ENCODE data around the gene AGPAT1. TPM values are rescaled to one million over a fixed set of nuclear protein-coding genes. Genes with fewer than 3 reads are reported as not detected.

Gene AGPAT1
- total and polyA plus RNA-seq, 2 experiments from 2014 or later, result 39.8 to 82.1 TPM

DNA sequence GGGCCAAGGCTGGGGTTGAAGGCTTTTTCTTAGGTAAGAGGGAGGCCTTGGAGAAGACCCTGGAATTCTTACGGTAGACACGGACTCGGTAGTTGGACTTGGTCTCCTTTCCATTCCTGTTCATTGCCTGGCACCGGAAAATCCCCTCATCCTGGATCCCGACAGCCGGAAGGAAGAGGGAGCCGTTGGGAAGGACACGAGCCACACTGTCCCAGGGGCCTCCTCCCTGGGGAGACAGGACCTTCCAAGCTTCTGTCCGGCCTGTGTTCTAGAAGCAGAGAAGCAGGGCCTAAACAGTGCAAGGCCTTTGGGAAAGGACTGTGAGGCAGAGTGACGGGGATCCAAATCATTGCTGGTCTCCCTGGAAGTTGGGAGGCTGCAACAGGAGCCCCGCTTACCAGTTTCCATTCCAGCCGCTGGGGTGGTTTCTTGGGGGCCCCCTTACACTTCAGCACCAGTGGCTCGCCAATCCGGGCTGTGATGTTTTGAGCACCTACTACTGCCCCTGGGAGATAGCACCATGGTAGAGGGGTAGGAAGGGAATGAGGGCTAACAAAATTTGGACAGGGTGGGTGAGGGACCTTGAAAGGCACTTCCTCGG lies 7.7 kb upstream of the AGPAT1 start:
- ATAC-seq (no peak), DNase-seq (ENCODE audit: low spot score) (no peak)
- Mint-ChIP-seq H3K4me1 (peaks cover 40% of the 10 kb centered on the region), H3K9me3 (no peaks in the 10 kb centered on the region; the same call in 2 of the 3 replicates), H3K36me3 (ENCODE audit: low read depth) (peaks cover 76% of the 10 kb centered on the region), H3K27ac (peak overlapping the region; percentile 62; the same call in 1 of the 2 replicates), H3K4me3 (no peak overlapping the region), H3K27me3 (ENCODE audit: insufficient read depth, low read depth, poor library complexity) (peaks cover 17% of the 10 kb centered on the region)
- no peak for TF ChIP-seq CREB1 (CRISPR knock-in tag; IDR thresholded peaks at IDR 0.05; ENCODE audit: low read depth)
- TF ChIP-seq CTCF (conservative IDR thresholded peaks at IDR 0.05; ENCODE audit: low read depth in 2 of 2), result no peak
- TF ChIP-seq EZH2phosphoT487 (IDR thresholded peaks at IDR 0.05; ENCODE audit: unreplicated experiment), result no peak
- TF ChIP-seq EZH2 (IDR thresholded peaks at IDR 0.05; ENCODE audit: low read depth, unreplicated experiment), result no peak
- TF ChIP-seq ZNF331 (CRISPR knock-in tag; IDR thresholded peaks at IDR 0.05; ENCODE audit: low read depth), result no peak
- TF ChIP-seq, protein P1, sequence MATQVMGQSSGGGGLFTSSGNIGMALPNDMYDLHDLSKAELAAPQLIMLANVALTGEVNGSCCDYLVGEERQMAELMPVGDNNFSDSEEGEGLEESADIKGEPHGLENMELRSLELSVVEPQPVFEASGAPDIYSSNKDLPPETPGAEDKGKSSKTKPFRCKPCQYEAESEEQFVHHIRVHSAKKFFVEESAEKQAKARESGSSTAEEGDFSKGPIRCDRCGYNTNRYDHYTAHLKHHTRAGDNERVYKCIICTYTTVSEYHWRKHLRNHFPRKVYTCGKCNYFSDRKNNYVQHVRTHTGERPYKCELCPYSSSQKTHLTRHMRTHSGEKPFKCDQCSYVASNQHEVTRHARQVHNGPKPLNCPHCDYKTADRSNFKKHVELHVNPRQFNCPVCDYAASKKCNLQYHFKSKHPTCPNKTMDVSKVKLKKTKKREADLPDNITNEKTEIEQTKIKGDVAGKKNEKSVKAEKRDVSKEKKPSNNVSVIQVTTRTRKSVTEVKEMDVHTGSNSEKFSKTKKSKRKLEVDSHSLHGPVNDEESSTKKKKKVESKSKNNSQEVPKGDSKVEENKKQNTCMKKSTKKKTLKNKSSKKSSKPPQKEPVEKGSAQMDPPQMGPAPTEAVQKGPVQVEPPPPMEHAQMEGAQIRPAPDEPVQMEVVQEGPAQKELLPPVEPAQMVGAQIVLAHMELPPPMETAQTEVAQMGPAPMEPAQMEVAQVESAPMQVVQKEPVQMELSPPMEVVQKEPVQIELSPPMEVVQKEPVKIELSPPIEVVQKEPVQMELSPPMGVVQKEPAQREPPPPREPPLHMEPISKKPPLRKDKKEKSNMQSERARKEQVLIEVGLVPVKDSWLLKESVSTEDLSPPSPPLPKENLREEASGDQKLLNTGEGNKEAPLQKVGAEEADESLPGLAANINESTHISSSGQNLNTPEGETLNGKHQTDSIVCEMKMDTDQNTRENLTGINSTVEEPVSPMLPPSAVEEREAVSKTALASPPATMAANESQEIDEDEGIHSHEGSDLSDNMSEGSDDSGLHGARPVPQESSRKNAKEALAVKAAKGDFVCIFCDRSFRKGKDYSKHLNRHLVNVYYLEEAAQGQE (IDR thresholded peaks at IDR 0.05; ENCODE audit: unreplicated experiment), result no peak
- TF ChIP-seq ZNF114 (CRISPR knock-in tag; IDR thresholded peaks at IDR 0.05), result no peak
- no peak for TF ChIP-seq JUNB (IDR thresholded peaks at IDR 0.05; ENCODE audit: unreplicated experiment)
- TF ChIP-seq NANOG (IDR thresholded peaks at IDR 0.05; ENCODE audit: borderline replicate concordance), result no peak
- TF ChIP-seq STAT1 (IDR thresholded peaks at IDR 0.05; ENCODE audit: unreplicated experiment), result no peak
- TF ChIP-seq ETS1 (IDR thresholded peaks at IDR 0.05), result no peak
- no peak for TF ChIP-seq POLR2AphosphoS5 (IDR thresholded peaks at IDR 0.05; ENCODE audit: low read depth)
- TF ChIP-seq ZNF462 (CRISPR knock-in tag; IDR thresholded peaks at IDR 0.05), result no peak
- Histone ChIP-seq H3K27ac (ENCODE audit: low read depth) (no peak overlapping the region), H3K4me1 (ENCODE audit: insufficient read depth) (peaks cover 11% of the 10 kb centered on the region), H3K9me2 (ENCODE audit: insufficient read depth) (no peaks in the 10 kb centered on the region), H3K27me3 (ENCODE audit: insufficient read depth) (no peaks in the 10 kb centered on the region), H3K36me3 (ENCODE audit: insufficient read depth) (peaks cover 5% of the 10 kb centered on the region), H2AFZ (no peak overlapping the region), H4K20me1 (replicated peaks; ENCODE audit: insufficient read depth) (no peaks in the 10 kb centered on the region), H3K79me2 (replicated peaks; ENCODE audit: insufficient read depth) (peaks cover 13% of the 10 kb centered on the region), H3K4me2 (no peak overlapping the region), H3K4me3 (no peak overlapping the region), H3F3A (replicated peaks; ENCODE audit: low read depth) (peaks cover 13% of the 10 kb centered on the region)

Data from GM23338 (cell line).